K562 (cell line): ENCODE measurements around the gene ALDH18A1. TPM values are rescaled to one million over a fixed set of nuclear protein-coding genes. Genes with fewer than 3 reads are reported as not detected.
A peak's percentile ranks its signal among the peaks of the same experiment; 100 is the strongest.

ENCODE experiments used
- GABPB1 ChIP-seq: sonication (generic); formaldehyde crosslinking; IDR thresholded peaks from 2 replicates; pipeline ENCODE4 v1.8.0; 2022; ENCODE audit warnings: mild to moderate bottlenecking, missing genetic modification reagents
- HMGN3 ChIP-seq: IDR thresholded peaks from 2 replicates; pipeline ENCODE4 v1.6.1; 2011; ENCODE audit warnings: borderline replicate concordance, low read depth, mild to moderate bottlenecking, mixed read lengths, low read length; ENCODE audit not compliant: insufficient read length; ENCODE audit errors: extremely low read depth
- KDM4B ChIP-seq, 2 experiments: fragments of 450-650 bp in 1 of 2; sonication (generic) in 1 of 2; IDR thresholded peaks; 2 replicates each; pipeline ENCODE4 v1.6.1; 2016 to 2017; ENCODE audit warnings: borderline replicate concordance in 2 of 2, antibody characterized with exemption in 1 of 2, low read depth in 1 of 2, mild to moderate bottlenecking in 1 of 2
- KLF13 ChIP-seq: fragments of 450-650 bp; IDR thresholded peaks from 2 replicates; pipeline ENCODE4 v1.6.1; 2016; ENCODE audit warnings: missing genetic modification characterization, low read depth, mild to moderate bottlenecking, missing compliant biosample characterization, moderate library complexity, borderline replicate concordance
- LEF1 ChIP-seq: fragments of 450-650 bp; IDR thresholded peaks from 2 replicates; pipeline ENCODE4 v1.6.1; 2016; ENCODE audit warnings: mild to moderate bottlenecking
- SAP30 ChIP-seq: fragments of 200-600 bp; sonication (generic); IDR thresholded peaks from 2 replicates; pipeline ENCODE4 v1.6.1; 2012; ENCODE audit warnings: borderline replicate concordance, low read depth, mild to moderate bottlenecking, moderate library complexity, low read length, control low read depth, inconsistent platforms; ENCODE audit not compliant: insufficient read depth, poor library complexity, severe bottlenecking
- ZC3H11A ChIP-seq: IDR thresholded peaks from 2 replicates; pipeline ENCODE4 v1.6.1; 2012; ENCODE audit warnings: low read depth, low read length, improper control_type of control experiment
- ZNF778 ChIP-seq: fragments of 450-650 bp; formaldehyde crosslinking; IDR thresholded peaks from 2 replicates; pipeline ENCODE4 v1.4.0; 2020; ENCODE audit warnings: mild to moderate bottlenecking, moderate library complexity
- polyA plus RNA-seq, 8 experiments: library from polyadenylated mRNA; depleted of rRNA in 4 of 8; stranded (reverse) in 5 of 8; unstranded in 3 of 8; fragments of >200 nt; fragmentation: Nextera tagmentation in 2 of 8; fragmentation: Illumina TruSeq in 1 of 8; extraction: Ambion mirVana in 2 of 8; extraction: Trizol in 1 of 8; gene quantifications; 2 replicates each; pipeline versions ENCODE4 v1.2.1 to v1.2.3, GENCODE V29; 2011 to 2014; ENCODE audit warnings: inconsistent platforms in 1 of 8, missing spikeins in 1 of 8
- total RNA-seq, 7 experiments: library from RNA; depleted of rRNA in 6 of 7; stranded (reverse); fragments of >200 nt in 6 of 7; fragmentation: Illumina TruSeq in 2 of 7; extraction: Trizol in 2 of 7; gene quantifications; 2 replicates each; pipeline versions ENCODE4 v1.2.1 to v1.2.3, GENCODE V29; 2011 to 2021; ENCODE audit warnings: low replicate concordance in 1 of 7
- TF ChIP-seq, protein P1 (sequence below): fragments of 450-650 bp; IDR thresholded peaks from 2 replicates; pipeline ENCODE4 v1.6.1; 2016; ENCODE audit warnings: low read depth, mild to moderate bottlenecking, moderate library complexity
- TF ChIP-seq, protein P2 (sequence below): sonication (generic); formaldehyde crosslinking; IDR thresholded peaks from 2 replicates; pipeline ENCODE4 v1.8.0; 2023; ENCODE audit warnings: mild to moderate bottlenecking, missing genetic modification reagents
- TF ChIP-seq, protein P3 (sequence below), 2 experiments: fragments of 150-350 bp in 1 of 2; IDR thresholded peaks; 2 replicates each; pipeline ENCODE4 v1.6.1; 2012 to 2016; ENCODE audit warnings: low read depth in 2 of 2, low read length in 2 of 2, mild to moderate bottlenecking in 1 of 2, moderate library complexity in 1 of 2
- TF ChIP-seq, protein P4 (sequence below): sonication (generic); formaldehyde crosslinking; IDR thresholded peaks from 2 replicates; pipeline ENCODE4 v1.8.0; 2022; ENCODE audit warnings: missing genetic modification reagents, mild to moderate bottlenecking, borderline replicate concordance
- TF ChIP-seq, protein P5 (sequence below): sonication (generic); formaldehyde crosslinking; IDR thresholded peaks from 2 replicates; pipeline ENCODE4 v1.8.1; 2023; ENCODE audit warnings: mild to moderate bottlenecking, missing genetic modification reagents

ALDH18A1 gene
- total and polyA plus RNA-seq, 9 of the 15 experiments (the other 6 are each of a cell fraction or from before 2014, with no cell fraction given): 12.0 to 83.3 (median 43.8) TPM

DNA sequence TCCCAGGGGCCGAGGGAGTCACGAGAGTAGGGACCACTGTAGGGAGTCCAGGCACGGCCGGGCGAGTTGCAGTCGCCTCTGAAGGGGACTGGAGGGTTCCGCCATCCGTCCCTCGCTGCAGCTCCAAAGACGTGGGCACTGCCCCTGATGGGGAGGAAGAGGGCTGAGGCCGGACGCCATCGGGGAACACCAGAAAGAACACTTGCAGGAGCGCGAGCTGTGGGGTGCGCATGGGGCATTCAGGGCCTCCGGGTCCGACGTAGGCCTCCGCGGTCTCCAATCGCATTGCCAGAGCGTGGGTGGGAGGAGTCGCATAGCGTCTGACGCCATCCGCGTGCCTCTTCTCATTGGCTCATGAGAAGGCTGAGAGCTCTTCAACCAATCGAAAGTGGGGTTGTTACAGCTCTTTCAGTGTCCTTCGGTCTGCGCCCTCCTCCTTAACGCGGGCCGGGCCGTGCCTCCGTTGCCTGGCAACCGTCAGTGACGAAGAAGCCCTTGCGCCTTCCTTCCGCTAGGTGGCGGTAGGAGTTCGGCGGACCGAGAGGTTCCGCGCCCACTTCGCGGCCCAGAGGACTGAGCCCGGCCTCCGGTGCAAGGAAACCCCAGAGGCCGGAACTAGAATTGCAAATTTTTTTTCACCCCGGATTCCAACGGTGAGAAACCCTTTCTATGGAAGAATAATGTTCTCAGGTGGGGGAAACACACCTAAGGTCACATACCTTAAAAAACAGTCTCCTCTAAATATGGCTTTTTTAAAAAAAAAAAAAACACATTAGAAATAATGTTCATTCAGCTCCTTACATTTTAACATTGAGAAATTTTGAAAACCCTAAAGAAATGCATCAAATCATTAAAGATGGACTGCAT, 37.4 kb upstream of the ALDH18A1 start, which contains the start of gene TCTN3 (continued):
- TF ChIP-seq ZC3H11A (0 out of 2 replicates have a peak, but pooled peaks have one; percentile 46), KLF13 (tag) (0 out of 2 replicates have a peak, but pooled peaks have one; percentile 46), HMGN3 (peak; percentile 54), LEF1 (no peak), ZNF778 (no peak), GABPB1 (CRISPR knock-in tag) (peak; percentile 76; the same call in 1 of the 2 replicates), KDM4B (IDR thresholded peaks at IDR 0.05; ENCODE audit: borderline replicate concordance in 2 of 2, low read depth in 1 of 2) (no peak), SAP30 (peak; percentile 89)
- TF ChIP-seq, protein P1, sequence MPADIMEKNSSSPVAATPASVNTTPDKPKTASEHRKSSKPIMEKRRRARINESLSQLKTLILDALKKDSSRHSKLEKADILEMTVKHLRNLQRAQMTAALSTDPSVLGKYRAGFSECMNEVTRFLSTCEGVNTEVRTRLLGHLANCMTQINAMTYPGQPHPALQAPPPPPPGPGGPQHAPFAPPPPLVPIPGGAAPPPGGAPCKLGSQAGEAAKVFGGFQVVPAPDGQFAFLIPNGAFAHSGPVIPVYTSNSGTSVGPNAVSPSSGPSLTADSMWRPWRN: no peak
- TF ChIP-seq, protein P2, sequence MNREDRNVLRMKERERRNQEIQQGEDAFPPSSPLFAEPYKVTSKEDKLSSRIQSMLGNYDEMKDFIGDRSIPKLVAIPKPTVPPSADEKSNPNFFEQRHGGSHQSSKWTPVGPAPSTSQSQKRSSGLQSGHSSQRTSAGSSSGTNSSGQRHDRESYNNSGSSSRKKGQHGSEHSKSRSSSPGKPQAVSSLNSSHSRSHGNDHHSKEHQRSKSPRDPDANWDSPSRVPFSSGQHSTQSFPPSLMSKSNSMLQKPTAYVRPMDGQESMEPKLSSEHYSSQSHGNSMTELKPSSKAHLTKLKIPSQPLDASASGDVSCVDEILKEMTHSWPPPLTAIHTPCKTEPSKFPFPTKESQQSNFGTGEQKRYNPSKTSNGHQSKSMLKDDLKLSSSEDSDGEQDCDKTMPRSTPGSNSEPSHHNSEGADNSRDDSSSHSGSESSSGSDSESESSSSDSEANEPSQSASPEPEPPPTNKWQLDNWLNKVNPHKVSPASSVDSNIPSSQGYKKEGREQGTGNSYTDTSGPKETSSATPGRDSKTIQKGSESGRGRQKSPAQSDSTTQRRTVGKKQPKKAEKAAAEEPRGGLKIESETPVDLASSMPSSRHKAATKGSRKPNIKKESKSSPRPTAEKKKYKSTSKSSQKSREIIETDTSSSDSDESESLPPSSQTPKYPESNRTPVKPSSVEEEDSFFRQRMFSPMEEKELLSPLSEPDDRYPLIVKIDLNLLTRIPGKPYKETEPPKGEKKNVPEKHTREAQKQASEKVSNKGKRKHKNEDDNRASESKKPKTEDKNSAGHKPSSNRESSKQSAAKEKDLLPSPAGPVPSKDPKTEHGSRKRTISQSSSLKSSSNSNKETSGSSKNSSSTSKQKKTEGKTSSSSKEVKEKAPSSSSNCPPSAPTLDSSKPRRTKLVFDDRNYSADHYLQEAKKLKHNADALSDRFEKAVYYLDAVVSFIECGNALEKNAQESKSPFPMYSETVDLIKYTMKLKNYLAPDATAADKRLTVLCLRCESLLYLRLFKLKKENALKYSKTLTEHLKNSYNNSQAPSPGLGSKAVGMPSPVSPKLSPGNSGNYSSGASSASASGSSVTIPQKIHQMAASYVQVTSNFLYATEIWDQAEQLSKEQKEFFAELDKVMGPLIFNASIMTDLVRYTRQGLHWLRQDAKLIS (CRISPR knock-in tag): no peak
- TF ChIP-seq, protein P3, sequence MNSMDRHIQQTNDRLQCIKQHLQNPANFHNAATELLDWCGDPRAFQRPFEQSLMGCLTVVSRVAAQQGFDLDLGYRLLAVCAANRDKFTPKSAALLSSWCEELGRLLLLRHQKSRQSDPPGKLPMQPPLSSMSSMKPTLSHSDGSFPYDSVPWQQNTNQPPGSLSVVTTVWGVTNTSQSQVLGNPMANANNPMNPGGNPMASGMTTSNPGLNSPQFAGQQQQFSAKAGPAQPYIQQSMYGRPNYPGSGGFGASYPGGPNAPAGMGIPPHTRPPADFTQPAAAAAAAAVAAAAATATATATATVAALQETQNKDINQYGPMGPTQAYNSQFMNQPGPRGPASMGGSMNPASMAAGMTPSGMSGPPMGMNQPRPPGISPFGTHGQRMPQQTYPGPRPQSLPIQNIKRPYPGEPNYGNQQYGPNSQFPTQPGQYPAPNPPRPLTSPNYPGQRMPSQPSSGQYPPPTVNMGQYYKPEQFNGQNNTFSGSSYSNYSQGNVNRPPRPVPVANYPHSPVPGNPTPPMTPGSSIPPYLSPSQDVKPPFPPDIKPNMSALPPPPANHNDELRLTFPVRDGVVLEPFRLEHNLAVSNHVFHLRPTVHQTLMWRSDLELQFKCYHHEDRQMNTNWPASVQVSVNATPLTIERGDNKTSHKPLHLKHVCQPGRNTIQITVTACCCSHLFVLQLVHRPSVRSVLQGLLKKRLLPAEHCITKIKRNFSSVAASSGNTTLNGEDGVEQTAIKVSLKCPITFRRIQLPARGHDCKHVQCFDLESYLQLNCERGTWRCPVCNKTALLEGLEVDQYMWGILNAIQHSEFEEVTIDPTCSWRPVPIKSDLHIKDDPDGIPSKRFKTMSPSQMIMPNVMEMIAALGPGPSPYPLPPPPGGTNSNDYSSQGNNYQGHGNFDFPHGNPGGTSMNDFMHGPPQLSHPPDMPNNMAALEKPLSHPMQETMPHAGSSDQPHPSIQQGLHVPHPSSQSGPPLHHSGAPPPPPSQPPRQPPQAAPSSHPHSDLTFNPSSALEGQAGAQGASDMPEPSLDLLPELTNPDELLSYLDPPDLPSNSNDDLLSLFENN (IDR thresholded peaks at IDR 0.05; ENCODE audit: low read depth in 2 of 2, low read length in 2 of 2): no peak
- TF ChIP-seq, protein P4, sequence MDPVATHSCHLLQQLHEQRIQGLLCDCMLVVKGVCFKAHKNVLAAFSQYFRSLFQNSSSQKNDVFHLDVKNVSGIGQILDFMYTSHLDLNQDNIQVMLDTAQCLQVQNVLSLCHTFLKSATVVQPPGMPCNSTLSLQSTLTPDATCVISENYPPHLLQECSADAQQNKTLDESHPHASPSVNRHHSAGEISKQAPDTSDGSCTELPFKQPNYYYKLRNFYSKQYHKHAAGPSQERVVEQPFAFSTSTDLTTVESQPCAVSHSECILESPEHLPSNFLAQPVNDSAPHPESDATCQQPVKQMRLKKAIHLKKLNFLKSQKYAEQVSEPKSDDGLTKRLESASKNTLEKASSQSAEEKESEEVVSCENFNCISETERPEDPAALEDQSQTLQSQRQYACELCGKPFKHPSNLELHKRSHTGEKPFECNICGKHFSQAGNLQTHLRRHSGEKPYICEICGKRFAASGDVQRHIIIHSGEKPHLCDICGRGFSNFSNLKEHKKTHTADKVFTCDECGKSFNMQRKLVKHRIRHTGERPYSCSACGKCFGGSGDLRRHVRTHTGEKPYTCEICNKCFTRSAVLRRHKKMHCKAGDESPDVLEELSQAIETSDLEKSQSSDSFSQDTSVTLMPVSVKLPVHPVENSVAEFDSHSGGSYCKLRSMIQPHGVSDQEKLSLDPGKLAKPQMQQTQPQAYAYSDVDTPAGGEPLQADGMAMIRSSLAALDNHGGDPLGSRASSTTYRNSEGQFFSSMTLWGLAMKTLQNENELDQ: no peak
- TF ChIP-seq, protein P5, sequence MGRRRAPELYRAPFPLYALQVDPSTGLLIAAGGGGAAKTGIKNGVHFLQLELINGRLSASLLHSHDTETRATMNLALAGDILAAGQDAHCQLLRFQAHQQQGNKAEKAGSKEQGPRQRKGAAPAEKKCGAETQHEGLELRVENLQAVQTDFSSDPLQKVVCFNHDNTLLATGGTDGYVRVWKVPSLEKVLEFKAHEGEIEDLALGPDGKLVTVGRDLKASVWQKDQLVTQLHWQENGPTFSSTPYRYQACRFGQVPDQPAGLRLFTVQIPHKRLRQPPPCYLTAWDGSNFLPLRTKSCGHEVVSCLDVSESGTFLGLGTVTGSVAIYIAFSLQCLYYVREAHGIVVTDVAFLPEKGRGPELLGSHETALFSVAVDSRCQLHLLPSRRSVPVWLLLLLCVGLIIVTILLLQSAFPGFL (CRISPR knock-in tag): no peak
